Nucleus accumbens (tissue), 56 donors: Measurements from ENCODE around the gene SCN2B.
"Not testable (repeated sequence)": the region's sequence is repeated elsewhere in the genome, so short reads cannot be mapped to it uniquely, and the experiment has no call there.

Experiments used
- DNase-seq, 56 donors: peaks; one replicate each; lab custom pipeline; 2025; lab: John Stamatoyannopoulos, UW

SCN2B gene

DNA sequence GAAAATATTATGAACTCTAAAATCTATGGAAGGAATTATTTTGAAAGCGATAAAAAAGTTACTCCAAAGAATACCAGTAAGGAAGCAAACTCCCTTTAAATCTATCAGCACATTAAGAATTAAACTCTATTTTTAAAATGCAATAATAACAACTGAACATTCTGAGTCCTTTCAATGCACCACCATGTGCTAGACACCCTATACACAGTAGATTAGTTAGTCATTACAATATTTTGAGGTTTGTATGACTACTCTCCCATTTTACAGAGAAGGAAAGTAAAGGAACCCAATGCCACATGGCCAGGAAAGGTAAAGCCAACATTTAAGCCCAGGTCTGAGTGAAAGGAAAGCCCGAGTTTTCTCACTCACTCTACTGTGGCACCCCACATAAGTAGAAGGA, 30.6 kb upstream of the SCN2B start:
- no peak for DNase-seq

DNA sequence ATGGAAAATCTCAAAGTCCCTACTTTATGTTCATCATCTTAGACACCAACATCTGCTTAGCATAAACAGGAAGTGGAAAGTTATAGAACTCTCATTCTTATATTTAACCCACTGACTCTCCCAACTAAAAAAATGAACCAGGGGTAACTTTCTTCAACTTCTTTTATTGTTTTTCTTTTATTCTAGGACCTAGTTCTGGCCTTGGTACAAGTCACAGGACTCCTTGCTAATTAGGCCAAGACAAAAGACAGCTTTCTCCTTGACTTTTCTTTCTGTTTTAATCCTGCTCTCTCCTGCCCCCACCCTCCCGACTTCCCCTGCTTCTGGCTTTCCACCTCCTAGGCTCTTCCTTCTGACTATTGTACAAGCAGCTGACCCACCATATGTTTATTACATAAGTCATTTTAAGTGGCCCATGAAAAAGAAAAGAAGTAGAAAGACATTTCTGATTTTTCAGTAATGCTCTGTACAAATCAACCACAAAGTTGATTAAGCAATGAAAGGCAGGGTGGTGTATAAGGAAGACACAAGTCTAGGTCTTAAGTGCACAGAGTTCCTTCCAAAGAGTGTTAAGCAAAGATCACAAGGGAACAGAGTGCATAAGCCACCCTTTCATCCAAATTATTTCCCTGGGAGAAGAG, 30.1 kb upstream of the SCN2B start:
- DNase-seq, result no peak

DNA sequence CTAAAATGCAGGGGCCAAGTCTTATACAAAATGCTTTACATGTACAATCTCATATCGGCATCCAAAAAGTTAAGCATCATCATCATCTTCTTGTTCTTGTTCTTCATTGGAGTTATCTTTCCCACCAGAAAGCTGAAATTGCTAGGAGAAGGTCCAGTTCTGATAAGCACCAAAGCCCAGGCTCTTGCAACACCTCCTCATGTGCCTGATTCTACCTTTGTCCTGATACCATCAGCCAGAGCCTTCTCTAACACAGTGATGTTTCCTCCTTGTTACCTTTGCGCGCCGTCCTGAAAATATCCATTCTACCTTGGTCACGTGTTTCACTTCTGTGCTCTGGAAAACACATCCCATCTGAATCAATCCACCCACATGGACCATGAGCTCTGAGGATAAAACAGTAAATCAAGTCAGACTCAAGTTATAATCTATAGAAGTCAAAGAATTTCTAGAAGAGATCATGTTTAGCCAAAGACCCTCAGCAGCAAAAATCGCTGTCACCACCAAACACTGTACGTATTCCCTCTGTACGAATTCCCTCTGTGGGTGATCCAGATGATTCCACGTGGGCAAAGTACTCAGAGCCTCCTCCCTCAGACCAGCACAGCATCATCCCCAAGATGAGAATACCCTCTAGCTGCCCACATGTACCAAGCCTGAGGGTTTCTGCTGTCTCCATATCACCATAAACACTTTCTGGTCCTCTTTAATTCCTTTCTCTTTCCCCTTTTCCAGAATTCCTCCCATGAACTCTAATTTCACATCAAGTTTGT, 29.4 kb upstream of the SCN2B start:
- no peak for DNase-seq

DNA sequence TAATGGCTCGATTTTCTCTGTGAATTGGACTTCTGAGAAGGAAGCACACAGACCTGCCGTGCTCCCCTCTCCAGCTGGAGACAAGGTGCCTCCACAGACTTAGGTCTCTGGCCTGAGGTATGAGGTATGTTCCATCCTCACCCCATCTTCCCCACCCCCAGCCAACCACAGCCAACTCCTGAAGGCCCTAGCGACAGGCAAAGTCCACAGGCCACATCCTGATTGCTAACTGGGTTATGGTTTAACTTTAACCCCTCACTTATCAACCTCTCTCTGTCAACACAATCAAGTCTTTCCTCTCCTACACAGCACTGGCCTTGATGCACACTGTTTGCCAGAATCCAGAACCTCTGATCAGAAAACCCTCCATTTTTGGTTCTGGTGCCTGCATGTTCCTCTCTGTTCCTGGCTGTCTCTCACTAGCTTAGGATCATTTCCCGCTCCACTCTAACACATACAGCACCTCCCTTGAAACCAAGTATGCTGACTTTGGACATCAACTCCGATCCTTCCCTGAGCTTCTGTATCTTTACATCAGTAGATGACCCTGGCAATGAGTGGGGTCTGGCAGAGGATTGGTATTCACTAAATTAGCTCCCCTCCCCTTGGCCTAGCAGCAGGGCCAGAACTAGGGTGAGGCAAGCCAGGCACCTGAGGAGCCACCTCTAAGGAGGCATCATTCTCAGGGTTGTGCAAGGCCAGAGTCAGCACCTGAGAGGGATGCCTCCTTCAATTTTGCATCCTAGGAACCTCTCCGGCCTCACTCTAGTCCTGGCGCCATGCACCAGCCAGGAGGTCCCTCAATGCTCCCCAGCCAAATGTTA, 26.4 kb upstream of the SCN2B start:
- no peak for DNase-seq

DNA sequence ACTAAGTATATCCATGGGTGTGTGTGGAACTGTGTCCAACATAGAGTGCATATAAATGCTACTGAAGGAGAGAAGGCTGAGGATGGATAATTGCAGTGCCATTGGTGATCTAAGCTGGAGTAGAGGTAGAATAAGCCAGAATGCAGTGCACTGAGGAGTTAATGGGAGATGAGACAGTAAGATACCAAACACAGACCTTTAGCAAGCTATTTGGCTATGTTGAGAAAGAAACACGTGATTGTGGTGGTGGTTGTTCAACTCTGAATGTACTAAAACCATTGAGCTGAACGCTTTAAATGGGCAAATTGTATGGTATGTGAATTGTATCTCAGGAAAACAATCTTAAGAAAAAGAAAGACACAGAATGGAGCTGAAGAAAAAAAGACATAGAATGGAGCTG, 25.5 kb upstream of the SCN2B start:
- no peak for DNase-seq

DNA sequence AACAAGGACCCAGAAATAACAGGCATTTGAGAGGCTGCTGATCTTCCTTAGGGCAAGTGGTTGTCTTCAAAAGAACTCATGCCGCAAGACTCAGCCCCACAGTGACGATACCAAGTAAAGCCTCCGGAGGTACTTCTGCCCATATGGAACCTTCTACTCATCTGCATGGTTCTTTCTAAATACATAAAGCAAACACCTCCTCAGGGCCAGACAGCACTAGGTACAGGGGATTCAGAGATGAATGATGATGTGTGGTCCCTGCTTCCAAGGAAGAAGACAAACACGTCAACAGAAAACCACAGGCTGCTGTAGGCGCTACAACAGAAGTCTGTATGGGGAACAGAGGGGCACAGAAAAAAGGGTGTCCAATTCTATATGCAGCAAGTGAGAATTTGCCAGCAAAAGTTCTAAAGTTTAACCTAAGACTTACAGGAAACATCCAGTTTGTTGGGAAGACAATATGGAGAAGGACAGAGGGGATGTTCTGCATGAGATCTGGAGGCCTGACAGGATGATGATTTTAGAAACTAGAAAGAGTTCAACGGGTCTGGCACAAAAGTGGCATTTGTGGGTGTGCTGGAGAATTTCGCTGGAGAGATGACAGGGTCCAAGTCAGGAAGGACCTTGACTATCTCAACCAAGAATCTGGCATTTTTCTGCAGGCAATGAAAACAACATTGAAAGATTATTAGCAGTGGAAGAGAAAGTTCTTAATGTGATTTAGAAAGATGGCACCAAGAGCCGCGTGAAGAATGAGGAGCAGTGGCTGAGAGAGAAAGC, 24.7 kb upstream of the SCN2B start:
- no peak for DNase-seq

DNA sequence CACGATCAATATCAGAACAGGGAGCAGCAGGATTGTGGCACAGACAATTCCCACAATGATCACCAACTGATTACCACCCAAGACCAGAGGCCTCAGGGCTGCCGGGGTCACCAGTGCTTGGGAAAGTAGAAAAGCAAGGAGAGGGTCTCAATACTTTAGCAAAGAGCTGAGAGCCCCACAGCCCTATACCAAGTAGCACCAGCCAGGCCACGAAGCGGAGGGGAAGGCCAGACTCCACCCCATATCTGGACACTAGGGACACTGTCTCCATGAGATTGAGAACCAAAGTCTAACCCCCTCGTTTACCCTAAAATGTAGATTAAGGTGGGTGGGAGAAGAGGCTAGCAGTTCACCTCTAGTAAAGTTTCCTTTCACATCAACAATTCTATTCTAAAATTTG, 24.1 kb upstream of the SCN2B start:
- DNase-seq, result no peak

DNA sequence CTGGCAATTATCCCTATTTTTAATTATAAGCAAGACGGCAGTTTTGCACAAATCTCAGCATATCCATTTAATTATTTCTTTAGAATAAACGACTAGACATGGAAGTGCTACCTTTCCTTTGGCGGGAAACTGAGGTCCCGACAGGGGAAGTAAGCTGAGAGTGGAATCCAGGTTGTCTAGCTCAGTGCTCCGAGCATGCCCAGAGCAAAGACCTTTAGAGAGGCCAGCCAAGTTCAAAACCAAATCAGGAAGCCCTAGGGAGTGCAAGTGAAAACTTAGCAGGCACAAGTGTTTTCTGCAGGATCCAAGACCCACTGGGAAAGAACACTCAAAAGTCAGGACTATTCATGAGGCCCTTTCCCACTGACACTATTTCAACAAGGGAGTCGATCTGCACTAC, 22.7 kb upstream of the SCN2B start:
- DNase-seq, result no peak

DNA sequence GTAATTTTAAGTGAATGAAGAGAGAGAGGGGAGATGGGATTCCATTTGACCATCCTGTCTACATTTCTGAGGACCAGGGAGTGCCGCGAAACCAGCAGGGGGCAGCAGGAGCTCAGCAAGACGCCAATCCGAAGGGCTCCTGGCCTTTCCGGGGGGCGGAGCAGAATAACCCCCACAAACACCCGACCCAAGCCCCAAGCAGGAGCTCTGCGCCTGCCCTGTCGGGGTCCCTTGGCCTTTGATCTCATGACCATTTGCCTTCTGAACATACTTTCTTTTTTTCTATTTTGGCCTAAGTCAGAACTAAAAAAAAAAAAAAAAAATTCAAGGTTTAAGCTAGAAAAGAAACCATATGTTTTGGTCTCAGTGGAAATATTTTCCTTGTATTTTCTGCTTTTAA, 21.9 kb upstream of the SCN2B start:
- peak in 49 of 56 donors; percentile 12 to 83 (median 50) for DNase-seq

DNA sequence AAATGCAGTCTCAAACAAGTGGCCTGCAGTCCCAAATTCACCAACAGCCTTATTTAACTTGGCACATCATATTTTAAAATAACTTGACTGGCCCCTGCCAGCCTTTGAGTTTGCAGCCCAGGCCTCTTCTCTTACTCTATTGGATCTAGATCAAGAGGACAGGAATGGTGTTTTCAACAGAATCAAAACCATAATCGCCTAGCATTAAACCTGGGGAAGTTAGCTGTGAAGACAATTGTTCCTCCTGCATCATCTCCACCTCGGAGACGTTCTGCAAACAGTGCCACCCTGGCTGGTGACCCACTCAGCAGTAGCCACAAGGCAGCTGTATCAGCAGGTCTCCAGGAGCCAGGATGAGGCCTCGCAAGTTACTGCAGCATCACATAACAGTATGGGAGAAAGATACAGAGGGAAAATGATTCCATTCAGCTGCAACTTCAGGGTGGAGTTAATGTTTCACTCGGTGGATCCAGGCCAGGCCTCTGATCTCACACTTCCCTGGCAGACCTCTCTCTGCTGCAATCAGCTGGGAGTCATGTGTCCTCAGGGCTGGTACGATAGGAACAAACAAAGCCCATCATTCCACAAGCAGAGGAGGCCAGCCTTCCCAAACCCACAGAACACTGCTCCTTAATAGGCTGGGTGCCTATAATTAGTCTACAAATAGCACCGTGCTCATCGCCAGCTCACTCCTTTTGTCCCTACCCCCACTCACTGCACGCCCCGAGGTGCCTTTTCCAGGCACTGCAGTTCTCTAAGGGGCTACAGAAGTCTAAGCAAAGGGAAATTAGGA, 18.6 kb upstream of the SCN2B start:
- peak in 47 of 56 donors; percentile 19 to 82 (median 60) for DNase-seq

DNA sequence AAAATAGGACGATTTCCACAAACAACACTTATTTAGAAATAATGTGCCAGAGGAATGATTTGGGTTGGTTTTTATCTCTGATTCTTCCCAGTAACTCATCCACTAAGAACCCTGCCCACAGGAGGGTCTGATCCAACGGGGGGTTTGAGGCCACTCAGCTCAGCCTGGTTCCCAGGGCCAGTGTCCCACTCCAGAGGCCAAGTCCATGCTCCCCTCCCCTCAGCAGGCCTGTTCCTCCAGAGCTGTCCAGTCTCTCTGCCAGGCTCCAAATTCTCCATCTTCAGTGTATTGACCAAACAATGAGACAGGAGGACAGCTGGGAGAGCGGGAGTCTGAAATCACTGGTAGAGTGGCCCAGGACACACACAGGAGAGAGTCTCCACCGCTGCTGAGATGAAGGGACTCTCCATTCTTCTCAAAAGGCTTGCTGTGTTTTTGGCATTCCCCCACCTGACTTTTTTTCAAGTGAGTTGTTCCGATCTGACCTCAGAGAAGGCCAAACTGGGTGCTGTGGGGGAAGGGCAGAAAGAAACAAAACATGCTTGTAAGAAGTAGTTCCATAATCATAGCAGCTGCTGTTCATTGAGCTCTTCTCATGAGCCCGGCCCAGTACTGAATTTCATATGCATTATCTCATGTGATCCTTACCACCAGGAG, 17.6 kb upstream of the SCN2B start:
- peak in 4 of 56 donors; percentile 6 to 40 (median 20) for DNase-seq

DNA sequence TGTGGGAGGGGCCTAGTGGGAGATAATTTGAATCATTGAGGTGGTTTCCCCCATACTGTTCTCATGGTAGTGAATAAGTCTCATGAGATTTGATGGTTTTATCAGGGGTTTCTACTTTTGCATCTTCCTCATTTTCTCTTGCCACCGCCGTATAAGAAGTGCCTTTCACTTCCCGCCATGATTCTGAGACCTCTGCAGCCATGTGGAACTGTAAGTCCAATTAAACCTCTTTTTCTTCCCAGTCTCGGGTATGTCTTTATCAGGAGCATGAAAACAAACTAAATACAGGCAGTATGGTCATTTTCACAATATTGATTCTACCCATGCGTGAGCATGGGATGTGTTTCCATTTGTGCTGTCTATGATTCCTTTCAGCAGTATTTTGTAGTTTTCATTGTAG, 16.4 kb upstream of the SCN2B start:
- not testable (repeated sequence) for DNase-seq

DNA sequence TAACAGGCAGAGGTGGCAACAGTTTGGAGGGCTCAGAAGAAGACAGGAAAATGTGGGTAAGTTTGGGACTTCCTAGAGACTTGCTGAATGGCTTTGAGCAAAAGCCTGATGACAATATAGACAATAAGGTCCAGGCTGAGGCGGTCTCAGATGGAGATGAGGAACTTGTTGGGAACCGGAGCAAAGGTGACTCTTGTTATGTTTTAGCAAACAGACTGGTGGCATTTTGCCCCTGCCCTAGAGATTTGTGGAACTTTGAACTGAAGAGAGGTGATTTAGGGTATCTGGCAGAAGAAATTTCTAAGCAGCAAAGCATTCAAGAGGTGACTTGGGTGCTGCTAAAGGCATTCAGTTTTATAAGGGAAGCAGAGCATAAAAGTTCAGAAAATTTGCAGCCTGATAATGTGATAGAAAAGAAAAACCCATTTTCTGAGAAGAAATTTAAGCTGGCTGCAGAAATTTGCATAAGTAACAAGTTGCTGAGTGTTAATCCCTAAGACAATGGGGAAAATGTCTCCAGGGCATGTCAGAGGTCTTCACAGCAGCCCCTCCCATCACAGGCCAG, 14.6 kb upstream of the SCN2B start:
- DNase-seq, result not testable (repeated sequence)

DNA sequence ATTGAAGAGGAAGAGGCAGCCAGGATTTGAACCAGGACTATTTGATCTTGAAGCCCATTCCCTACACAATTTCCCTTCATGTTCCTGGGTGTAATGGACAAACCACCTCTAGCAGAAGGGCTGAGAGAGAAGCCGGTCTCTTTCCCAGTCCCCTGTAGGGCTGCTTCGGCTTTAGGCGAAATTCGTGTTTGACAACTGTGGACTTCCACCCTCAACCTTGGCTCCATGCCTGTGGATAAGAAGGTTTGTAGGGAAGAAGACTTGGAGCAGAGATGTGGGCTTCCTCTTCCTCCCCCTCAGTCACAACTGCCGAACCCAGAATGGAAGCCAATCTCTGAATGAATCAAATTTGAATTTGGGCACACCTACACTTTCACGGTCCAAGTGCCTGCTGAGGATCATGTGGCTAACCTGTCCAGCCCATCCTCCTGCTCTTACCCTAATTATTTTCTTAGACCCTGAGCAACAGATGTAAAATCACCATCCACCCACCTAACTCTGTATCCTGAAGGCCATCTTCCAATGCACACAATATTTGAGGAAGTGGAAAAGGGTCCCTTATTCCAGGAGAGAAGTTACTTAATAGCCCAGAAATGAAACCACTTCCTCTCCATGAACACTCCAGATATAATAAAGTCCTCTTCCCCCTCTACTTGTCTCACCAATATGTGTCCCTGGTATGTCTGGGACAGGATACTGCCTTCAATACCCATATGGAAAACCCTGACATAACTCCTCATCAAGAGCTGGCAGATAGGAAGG, 10.1 kb upstream of the SCN2B start:
- DNase-seq, result no peak

DNA sequence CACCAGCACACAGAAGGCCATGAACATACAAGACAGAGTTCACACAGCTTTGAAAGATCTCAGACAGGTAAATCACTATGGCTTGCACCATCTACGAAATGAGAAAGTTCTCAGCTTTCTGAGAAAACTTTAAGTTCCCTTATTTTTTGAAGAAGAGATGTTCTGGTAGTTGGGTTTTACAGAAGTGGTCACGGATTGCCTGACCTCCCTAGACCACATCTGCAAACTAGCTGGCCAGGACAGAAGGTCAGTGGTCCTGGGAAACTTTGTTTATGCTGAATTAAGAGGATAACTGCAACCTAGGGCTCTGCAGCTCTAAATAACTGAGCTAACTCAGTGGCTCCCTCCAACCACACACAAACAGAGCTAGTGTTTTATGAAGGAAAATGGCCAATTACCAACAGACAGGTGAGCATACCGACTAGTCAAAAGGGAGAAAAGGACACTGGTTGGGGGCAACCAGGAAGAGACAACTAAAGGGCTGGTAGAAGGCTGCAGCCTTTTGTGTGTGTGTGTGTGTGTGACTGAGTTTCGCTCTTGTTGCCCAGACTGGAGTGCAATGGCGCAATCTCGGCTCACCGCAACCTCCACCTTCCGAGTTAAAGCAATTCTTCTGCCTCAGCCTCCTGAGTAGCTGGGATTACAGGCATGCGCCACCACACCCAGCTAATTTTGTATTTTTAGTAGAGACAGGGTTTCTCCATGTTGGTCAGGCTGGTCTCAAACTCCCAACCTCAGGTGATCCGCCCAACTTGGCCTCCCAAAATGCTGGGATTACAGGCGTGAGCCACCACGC, 8.5 kb upstream of the SCN2B start:
- no peak for DNase-seq

DNA sequence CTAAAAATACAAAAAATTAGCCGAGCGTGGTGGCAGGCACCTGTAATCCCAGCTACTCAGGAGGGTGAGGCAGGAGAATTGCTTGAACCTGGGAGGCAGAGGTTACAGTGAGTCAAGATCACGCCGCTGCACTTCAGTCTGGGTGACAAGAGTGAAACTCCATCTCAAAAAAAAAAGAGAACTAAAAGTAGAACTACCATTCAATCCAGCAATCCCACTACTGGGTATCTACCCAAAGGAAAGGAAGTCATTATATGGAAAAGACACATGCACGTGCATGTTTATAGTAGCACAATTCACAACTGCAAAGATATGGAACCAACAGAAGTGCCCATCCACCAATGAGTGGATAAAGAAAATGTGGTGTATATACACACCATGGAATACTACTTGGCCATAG, 7.3 kb upstream of the SCN2B start:
- DNase-seq, result not testable (repeated sequence)

DNA sequence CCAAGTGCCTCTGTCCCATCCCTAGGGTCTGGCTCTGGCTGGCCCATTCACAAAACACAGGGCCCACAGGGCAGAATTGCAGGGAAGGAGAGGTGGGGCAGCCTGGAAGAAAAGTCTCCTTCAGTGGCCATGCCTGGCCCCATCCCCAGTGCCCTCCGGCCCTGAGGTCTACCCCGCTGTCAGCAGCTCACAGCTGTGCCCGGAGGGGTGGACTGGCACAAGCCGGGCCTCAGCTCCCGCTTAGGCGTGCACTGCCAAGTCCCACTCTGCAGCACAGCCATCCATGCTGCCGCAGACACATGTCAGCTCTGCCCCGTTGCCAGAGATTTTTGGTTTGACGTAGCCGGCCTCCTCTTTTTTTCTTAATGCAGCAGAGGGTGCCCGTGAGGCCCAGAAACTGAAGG, 3.9 kb upstream of the SCN2B start:
- peak in 55 of 56 donors; percentile 42 to 95 (median 87) for DNase-seq
